ENCODE measurements around the gene ZFAND2A. TPM values are rescaled to one million over a fixed set of nuclear protein-coding genes. Genes with fewer than 3 reads are reported as not detected.
"Not testable (repeated sequence)": the region's sequence is repeated elsewhere in the genome, so short reads cannot be mapped to it uniquely, and the experiment has no call there.

The ZFAND2A gene, protein sequence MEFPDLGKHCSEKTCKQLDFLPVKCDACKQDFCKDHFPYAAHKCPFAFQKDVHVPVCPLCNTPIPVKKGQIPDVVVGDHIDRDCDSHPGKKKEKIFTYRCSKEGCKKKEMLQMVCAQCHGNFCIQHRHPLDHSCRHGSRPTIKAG
- 10 to 100 TPM in 3 of 4 donors, 1 to 10 TPM in 1; 6.4 to 23.3 (median 14.0) TPM for total RNA-seq

DNA sequence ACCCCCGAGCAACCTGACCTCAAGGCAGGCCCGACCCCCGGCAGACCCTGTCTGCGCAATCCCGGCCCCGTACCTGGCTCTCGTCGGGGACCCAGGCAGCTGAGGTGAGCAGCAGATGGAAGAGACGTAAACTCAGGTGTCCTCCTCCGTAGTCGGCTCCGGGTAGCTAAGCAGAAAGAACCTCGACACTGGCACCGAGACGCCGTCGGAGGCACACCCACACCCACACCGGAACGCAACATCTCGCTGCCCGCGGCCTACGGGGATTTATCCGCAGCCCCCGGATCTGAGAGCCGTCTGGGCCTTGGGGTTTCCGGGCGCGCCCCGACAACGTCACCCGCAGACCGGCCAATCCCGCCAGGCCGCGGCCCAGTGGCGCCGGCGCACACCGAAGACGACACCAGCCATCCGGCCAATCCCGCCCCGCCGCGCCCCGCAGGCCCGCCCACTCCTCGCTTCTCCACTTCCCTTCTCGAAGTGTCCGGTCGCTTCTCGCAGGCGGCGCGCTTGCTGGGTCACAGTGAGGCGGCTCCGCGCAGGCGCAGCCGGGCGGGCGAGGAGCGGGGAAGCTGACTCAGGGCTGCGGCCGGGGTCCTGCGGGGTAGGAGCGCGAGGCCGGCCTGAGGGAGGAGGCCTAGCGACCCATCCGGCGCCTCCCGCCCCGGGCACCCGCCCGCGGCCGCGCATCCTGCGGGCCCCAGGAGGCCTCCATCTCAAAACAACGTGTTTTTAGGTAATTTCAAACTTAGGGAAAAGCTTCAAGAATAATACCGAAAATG is at the start of gene ZFAND2A:
Gene ZFAND2A, minus strand, starts transcription at position 306 of the 779 bp plus-strand sequence. CDS start 1,984 bp downstream, outside the sequence.
- H3K27ac ChIP-seq, result peak within 1 kb of the TSS; percentile 94 to 98 (median 98)
- H3K4me3 ChIP-seq, result peak within 1 kb of the TSS; percentile 73 to 93 (median 84)
- TF ChIP-seq, protein P1, sequence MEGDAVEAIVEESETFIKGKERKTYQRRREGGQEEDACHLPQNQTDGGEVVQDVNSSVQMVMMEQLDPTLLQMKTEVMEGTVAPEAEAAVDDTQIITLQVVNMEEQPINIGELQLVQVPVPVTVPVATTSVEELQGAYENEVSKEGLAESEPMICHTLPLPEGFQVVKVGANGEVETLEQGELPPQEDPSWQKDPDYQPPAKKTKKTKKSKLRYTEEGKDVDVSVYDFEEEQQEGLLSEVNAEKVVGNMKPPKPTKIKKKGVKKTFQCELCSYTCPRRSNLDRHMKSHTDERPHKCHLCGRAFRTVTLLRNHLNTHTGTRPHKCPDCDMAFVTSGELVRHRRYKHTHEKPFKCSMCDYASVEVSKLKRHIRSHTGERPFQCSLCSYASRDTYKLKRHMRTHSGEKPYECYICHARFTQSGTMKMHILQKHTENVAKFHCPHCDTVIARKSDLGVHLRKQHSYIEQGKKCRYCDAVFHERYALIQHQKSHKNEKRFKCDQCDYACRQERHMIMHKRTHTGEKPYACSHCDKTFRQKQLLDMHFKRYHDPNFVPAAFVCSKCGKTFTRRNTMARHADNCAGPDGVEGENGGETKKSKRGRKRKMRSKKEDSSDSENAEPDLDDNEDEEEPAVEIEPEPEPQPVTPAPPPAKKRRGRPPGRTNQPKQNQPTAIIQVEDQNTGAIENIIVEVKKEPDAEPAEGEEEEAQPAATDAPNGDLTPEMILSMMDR (IDR thresholded peaks at IDR 0.05), result peak in 1 of 6 experiments; percentile 33
- TF ChIP-seq POLR2A (IDR thresholded peaks at IDR 0.05), result peak in 3 of 4 donors; percentile 81 to 86 (median 82)
- 0% methylated on average over 1 to 3 of the region's 83 CpGs for WGBS, 2 donors
- H3K27me3 ChIP-seq, result no peaks in the 10 kb centered on the region
- no peaks in the 10 kb centered on the region for H3K9me3 ChIP-seq
- DNase-seq, result peak; percentile 88
- H3K4me1 ChIP-seq, result peaks cover 19 to 30% (median 20%) of the 10 kb centered on the region in 3 donors
- intact Hi-C loops (cut with DNase I), result no loop called here
- H3K36me3 ChIP-seq, result peaks cover 7 to 62% (median 14%) of the 10 kb centered on the region in 3 donors

DNA sequence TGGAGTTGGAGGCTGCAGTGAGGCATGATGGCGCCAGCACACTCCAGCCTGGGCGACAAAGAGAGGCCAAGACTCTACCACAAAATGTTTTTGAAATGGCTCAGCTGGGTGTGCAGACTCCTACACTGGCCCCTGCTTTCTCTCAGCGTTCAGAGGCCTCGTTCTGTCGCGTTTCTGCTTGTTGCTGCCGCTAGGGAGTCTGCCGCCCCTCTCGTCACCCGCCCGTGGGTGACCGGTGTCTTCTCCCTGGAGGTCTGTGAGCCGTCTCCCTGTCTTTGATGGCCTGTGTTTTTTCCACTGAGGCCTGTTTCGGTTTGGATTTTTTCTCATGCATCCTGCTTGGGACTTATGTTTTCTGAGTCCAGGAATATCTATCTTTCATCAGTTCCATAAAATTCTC is 49.1 kb upstream of the ZFAND2A start:
- H3K4me1 ChIP-seq, result peaks cover 0 to 16% (median 12%) of the 10 kb centered on the region in 3 donors
- no peaks in the 10 kb centered on the region for H3K36me3 ChIP-seq
- WGBS, 2 donors, result 67 to 82% methylated on average over 14 of the region's 14 CpGs
- DNase-seq, result no peak
- TF ChIP-seq, protein P1 (IDR thresholded peaks at IDR 0.05), result no peak
- no peak for TF ChIP-seq POLR2A (IDR thresholded peaks at IDR 0.05)
- peaks cover 3 to 77% (median 19%) of the 10 kb centered on the region in 4 donors for H3K27me3 ChIP-seq
- intact Hi-C loops (cut with DNase I), result no loop called here
- H3K4me3 ChIP-seq, result no peak overlapping the region
- no peak overlapping the region for H3K27ac ChIP-seq
- no peaks in the 10 kb centered on the region for H3K9me3 ChIP-seq

DNA sequence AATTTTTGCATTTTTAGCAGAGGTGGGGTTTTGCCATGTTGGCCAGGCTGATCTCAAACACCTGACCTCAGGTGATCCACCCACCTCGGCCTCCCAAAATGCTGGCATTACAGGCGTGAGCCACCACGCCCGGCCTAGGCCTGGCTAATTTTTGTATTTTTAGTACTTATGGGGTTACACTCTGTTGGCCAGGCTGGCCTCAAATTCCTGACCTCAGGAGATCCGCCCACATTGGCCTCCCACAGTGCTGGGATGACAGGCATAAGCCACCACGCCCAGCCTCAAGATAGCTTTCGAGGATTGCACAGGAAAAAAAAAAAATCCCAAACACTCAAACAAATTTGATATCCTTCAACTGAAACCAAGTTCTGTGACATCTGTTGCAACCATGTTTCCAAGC is 45.7 kb upstream of the ZFAND2A start:
- 76 to 86% methylated on average over 7 of the region's 7 CpGs for WGBS, 2 donors
- DNase-seq; H3K36me3 ChIP-seq; intact Hi-C loops (cut with DNase I); H3K9me3 ChIP-seq; H3K4me1 ChIP-seq; H3K4me3 ChIP-seq; H3K27ac ChIP-seq: not testable (repeated sequence)
- peaks cover 3 to 76% (median 15%) of the 10 kb centered on the region in 4 donors for H3K27me3 ChIP-seq

DNA sequence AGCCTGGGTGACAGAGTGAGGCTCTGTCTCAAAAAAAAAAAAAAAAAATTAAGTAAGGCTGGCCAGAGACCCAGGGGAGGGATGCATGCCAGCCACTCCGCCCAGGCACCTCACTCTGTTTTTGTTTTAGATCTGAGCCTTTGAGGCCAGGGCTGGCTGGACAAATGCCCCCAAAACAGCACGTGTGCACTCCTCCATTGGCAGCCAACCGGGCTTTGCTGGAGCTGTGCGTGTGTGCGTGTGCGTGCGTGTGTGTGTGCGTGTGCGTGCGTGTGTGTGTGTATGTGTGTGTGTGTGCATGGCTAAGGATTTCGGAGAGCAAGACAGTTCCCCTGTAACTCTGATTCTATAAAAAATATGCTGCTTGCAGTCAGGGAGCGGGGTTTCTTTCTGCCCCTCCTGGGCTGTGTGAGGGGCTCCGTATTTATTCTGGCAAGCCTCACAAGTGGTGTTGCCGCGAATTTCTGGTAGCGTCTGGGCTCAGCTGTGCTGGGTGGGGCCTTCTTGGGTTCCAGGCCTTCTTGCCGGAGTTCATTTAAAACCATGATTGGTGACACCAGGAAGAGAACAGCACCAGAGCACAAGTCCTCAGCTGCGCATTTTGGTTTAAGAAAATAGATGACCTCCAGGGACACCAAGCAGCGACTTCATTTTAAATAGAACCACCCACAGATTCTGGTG is 44.6 kb upstream of the ZFAND2A start:
- TF ChIP-seq POLR2A (IDR thresholded peaks at IDR 0.05), result no peak
- TF ChIP-seq, protein P1 (IDR thresholded peaks at IDR 0.05), result no peak
- no peak overlapping the region for H3K4me3 ChIP-seq
- no peaks in the 10 kb centered on the region for H3K9me3 ChIP-seq
- no peaks in the 10 kb centered on the region for H3K4me1 ChIP-seq
- no peaks in the 10 kb centered on the region for H3K36me3 ChIP-seq
- no peak overlapping the region for H3K27ac ChIP-seq
- WGBS, 2 donors, result 41 to 59% methylated on average over 7 to 16 of the region's 19 CpGs
- intact Hi-C loops (cut with DNase I), result no loop called here
- DNase-seq, result no peak
- H3K27me3 ChIP-seq, result peaks cover 0 to 76% (median 4%) of the 10 kb centered on the region in 4 donors

DNA sequence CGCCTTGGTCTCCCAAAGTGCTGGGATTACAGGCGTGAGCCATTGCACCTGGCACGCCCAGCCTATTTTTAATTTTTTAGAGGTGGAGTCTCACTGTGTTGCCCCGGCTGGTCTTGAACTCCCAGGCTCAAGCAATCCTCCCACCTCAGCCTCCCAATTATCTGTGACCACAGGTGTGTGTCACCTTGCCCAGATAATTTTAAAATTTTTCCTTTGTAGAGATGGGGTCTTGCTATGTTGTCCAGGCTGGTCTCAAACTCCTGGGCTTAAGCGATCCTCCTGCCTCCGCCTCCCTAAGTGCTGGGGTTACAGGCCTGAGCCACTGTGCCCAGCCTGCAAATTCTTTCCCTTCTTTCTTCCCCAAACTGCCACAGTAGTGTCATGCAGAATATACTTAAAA is 42.9 kb upstream of the ZFAND2A start:
- peaks cover 0 to 75% (median 0%) of the 10 kb centered on the region in 4 donors for H3K27me3 ChIP-seq
- H3K36me3 ChIP-seq; H3K4me3 ChIP-seq; H3K9me3 ChIP-seq; H3K4me1 ChIP-seq; DNase-seq; intact Hi-C loops (cut with DNase I); H3K27ac ChIP-seq: not testable (repeated sequence)
- 91 to 94% methylated on average over 6 of the region's 6 CpGs for WGBS, 2 donors

DNA sequence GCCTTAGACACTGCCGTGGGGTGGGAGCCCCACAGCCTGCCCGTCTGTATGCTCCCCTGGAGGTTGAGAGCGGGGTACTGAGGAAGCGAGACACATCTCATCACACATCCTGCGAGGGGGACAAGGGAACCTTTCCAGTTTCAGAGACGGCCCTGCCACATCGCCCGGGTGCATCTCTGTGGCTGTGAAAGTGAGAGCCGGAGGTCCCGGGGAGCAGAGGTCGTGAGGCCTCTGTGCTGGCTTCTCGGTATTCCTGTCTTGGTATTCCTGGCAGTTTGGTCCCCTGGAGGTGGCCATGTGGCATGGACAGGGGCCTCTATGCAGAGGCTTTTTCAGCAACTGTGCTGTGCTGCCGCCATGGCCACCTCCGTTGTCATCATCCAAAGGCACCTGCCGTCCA is 41.9 kb upstream of the ZFAND2A start:
- H3K9me3 ChIP-seq, result no peaks in the 10 kb centered on the region
- H3K36me3 ChIP-seq, result no peaks in the 10 kb centered on the region
- intact Hi-C loops (cut with DNase I), result no loop called here
- H3K4me1 ChIP-seq, result peaks cover 0 to 8% (median 0%) of the 10 kb centered on the region in 3 donors
- no peak for DNase-seq
- WGBS, 2 donors, result 79 to 84% methylated on average over 4 to 7 of the region's 15 CpGs
- H3K27me3 ChIP-seq, result peaks cover 0 to 75% (median 0%) of the 10 kb centered on the region in 4 donors
- H3K4me3 ChIP-seq, result no peak overlapping the region
- TF ChIP-seq, protein P1 (IDR thresholded peaks at IDR 0.05), result no peak
- no peak for TF ChIP-seq POLR2A (IDR thresholded peaks at IDR 0.05)
- no peak overlapping the region for H3K27ac ChIP-seq

Data from esophagus squamous epithelium (tissue), 5 donors.